SK-N-MC (cell line): Measurements from ENCODE around the gene TTC34.

Experiments
- EZH2 ChIP-seq: fragments of 200-600 bp; sonication (generic); IDR thresholded peaks from one replicate; pipeline ENCODE4 v1.6.1; 2017; ENCODE audit warnings: antibody characterized with exemption
- FOXP2 ChIP-seq: optimal IDR thresholded peaks from 2 replicates; pipeline ENCODE3; 2011; ENCODE audit warnings: mild to moderate bottlenecking, moderate library complexity; ENCODE audit not compliant: insufficient read depth; ENCODE audit errors: extremely low read length, control extremely low read depth
- POLR2AphosphoS5 ChIP-seq: IDR thresholded peaks from 2 replicates; pipeline ENCODE4 v1.6.1; 2012; ENCODE audit warnings: mild to moderate bottlenecking, low read depth, low read length, borderline replicate concordance

- TF ChIP-seq POLR2AphosphoS5 (no peak), EZH2 (no peak), FOXP2 (no peak)
Measured at GRCh38 chr1:2611031-2611501, 190.4 kb downstream of the TTC34 start.
